ENCODE results near the gene COL5A1. TPM values are rescaled to one million over a fixed set of nuclear protein-coding genes. Genes with fewer than 3 reads are reported as not detected.

Gene COL5A1
- total RNA-seq, 4 donors from 2014 or later: 4.9 to 97.4 (median 11.9) TPM

GRCh38 chr9:134850611-134851010 lies 209.0 kb downstream of the COL5A1 start:
- no peak overlapping the region for H3K27ac ChIP-seq
- TF ChIP-seq, protein P1, sequence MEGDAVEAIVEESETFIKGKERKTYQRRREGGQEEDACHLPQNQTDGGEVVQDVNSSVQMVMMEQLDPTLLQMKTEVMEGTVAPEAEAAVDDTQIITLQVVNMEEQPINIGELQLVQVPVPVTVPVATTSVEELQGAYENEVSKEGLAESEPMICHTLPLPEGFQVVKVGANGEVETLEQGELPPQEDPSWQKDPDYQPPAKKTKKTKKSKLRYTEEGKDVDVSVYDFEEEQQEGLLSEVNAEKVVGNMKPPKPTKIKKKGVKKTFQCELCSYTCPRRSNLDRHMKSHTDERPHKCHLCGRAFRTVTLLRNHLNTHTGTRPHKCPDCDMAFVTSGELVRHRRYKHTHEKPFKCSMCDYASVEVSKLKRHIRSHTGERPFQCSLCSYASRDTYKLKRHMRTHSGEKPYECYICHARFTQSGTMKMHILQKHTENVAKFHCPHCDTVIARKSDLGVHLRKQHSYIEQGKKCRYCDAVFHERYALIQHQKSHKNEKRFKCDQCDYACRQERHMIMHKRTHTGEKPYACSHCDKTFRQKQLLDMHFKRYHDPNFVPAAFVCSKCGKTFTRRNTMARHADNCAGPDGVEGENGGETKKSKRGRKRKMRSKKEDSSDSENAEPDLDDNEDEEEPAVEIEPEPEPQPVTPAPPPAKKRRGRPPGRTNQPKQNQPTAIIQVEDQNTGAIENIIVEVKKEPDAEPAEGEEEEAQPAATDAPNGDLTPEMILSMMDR (IDR thresholded peaks at IDR 0.05): no peak
- TF ChIP-seq POLR2A (IDR thresholded peaks at IDR 0.05): no peak
- H3K9me3 ChIP-seq: no peaks in the 10 kb centered on the region
- H3K36me3 ChIP-seq: no peaks in the 10 kb centered on the region
- H3K4me1 ChIP-seq: no peaks in the 10 kb centered on the region
- no peak overlapping the region for H3K4me3 ChIP-seq
- DNase-seq: peak in 1 of 3 donors; percentile 12
- H3K27me3 ChIP-seq: no peaks in the 10 kb centered on the region

DNA sequence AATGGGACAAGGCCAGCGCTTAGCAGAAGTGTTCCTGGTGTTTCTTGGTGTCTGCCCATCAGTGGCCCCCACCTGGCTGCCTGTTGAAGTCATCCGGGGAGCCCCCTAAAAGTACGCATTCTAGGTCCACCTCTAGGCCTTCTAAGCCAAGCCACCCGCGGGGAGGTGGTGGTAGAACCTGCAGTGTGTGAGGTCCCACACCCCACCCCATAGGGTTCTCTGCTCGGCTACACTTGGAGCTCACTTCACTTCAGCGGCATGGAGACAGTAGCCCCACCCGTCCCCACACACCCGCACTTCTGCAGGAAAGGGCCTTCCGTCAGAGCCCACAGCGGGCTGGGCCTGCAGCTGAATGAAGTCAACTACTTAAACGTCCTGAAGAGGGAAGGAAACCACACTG lies 209.4 kb downstream of the COL5A1 start:
- no peaks in the 10 kb centered on the region for H3K36me3 ChIP-seq
- no peak overlapping the region for H3K27ac ChIP-seq
- peak in 1 of 3 donors; percentile 11 for DNase-seq
- no peaks in the 10 kb centered on the region for H3K9me3 ChIP-seq
- no peak for TF ChIP-seq POLR2A (IDR thresholded peaks at IDR 0.05)
- TF ChIP-seq, protein P1 (IDR thresholded peaks at IDR 0.05): no peak
- no peaks in the 10 kb centered on the region for H3K4me1 ChIP-seq
- H3K4me3 ChIP-seq: no peak overlapping the region
- no peaks in the 10 kb centered on the region for H3K27me3 ChIP-seq

DNA sequence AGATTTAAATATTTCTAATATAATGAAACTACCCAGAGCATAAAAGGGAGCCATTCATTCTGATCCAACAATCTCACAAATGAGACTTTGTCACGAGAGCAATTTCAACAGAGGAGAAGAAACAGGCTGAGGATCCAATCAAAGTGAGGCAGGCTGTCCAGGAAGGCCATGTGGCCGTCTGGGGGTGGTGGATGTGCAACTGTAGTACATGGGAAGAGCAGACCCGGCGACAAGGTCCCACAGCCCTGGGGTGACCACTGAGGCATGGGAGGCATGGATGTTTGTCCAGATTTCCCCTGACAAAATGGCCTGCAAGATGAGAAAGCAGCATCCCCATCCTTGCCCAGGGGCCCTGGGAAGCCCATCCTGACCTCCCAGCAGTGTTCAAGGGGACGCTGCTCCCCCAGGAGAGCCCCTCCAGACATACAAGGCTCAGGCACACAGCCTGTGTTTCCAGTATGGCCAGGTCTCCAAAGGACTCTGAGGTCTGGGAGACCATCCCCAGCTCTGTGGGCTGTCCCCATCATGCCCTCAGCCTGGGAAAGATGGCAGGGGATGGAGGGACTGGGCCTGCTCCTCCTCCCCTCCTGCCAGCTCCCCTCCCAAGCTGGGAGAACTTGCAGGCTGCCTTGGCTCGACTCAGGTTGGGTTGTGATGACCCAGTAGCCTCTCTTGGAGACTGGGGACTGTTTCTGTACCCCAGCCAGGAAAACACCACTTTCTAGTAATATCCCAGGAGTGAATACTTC lies 211.5 kb downstream of the COL5A1 start:
- Histone ChIP-seq H3K27me3 (no peaks in the 10 kb centered on the region), H3K4me3 (no peak overlapping the region), H3K27ac (no peak overlapping the region), H3K9me3 (no peaks in the 10 kb centered on the region), H3K36me3 (no peaks in the 10 kb centered on the region), H3K4me1 (no peaks in the 10 kb centered on the region)
- DNase-seq: no peak
- TF ChIP-seq, protein P1 (IDR thresholded peaks at IDR 0.05): no peak
- no peak for TF ChIP-seq POLR2A (IDR thresholded peaks at IDR 0.05)

DNA sequence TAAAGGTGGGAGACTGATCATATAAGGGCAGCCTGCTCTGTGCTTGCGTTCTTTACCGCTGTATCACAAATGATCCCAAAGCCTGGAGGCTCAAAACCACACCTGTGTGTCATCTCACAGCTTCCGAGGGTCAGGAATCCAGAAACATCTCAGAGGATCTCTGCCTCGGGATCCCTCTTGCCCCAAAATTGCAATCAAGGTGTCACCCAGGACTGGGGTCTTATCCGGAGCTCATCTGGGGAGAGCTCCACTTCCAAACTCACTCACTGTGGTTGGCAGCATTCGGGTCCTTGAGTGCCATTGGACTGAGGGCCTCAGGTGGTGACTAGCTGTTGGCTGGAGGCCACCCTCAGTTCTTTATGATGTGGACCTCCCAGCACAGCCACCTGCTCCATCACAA lies 212.3 kb downstream of the COL5A1 start:
- Histone ChIP-seq H3K4me3 (no peak overlapping the region), H3K4me1 (no peaks in the 10 kb centered on the region), H3K27ac (no peak overlapping the region), H3K9me3 (no peaks in the 10 kb centered on the region), H3K36me3 (no peaks in the 10 kb centered on the region), H3K27me3 (no peaks in the 10 kb centered on the region)
- DNase-seq: no peak
- TF ChIP-seq POLR2A (IDR thresholded peaks at IDR 0.05): no peak
- TF ChIP-seq, protein P1 (IDR thresholded peaks at IDR 0.05): no peak

DNA sequence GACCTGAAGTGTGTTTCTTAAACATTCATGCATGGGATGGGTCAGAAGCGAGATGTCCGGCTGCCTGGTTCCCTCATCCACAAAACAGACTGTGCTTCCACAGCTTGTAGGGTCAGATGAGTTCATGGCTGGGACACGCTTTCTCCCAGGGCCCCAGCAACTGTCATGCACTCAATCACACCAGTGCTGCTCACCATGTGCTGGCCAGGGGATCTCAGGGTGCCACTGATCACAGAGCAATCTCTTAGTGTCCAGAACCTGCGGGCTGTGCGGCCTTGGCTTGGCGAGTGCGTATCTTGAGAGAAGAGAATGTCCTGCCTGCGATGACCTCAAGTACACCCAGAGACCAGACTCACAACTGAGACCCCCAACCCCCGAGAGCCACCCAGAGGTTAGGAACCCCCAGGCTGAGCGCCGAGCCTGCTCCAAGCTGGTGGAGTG lies 213.0 kb downstream of the COL5A1 start:
- no peak overlapping the region for H3K4me3 ChIP-seq
- no peak for TF ChIP-seq POLR2A (IDR thresholded peaks at IDR 0.05)
- TF ChIP-seq, protein P1 (IDR thresholded peaks at IDR 0.05): no peak
- H3K4me1 ChIP-seq: no peaks in the 10 kb centered on the region

More for the DNA sequence above, 213.0 kb downstream of the COL5A1 start:
- no peaks in the 10 kb centered on the region for H3K27me3 ChIP-seq
- peak in 1 of 3 donors; percentile 23 for DNase-seq
- no peak overlapping the region for H3K27ac ChIP-seq
- no peaks in the 10 kb centered on the region for H3K36me3 ChIP-seq
- no peaks in the 10 kb centered on the region for H3K9me3 ChIP-seq

Measured in Peyer's patch (tissue), 4 donors.